Esophagus squamous epithelium (tissue), 4 donors: Measurements from ENCODE around the gene EMC10.

Source experiments
- POLR2A ChIP-seq, 4 donors: fragments of 450-650 bp; IDR thresholded peaks; one replicate each; pipeline ENCODE4 v1.6.1; 2017; ENCODE audit warnings: antibody characterized with exemption in 4 of 4, mild to moderate bottlenecking in 4 of 4, moderate library complexity in 3 of 4
- TF ChIP-seq, protein P1 (sequence below), 6 experiments: fragments of 450-650 bp in 4 of 6; fragments of 200-600 bp in 2 of 6; sonication (generic) in 2 of 6; IDR thresholded peaks; one replicate each; pipeline ENCODE4 v1.5.1; 2016 to 2019; ENCODE audit warnings: antibody characterized with exemption in 6 of 6, mild to moderate bottlenecking in 4 of 6, moderate library complexity in 4 of 6

DNA sequence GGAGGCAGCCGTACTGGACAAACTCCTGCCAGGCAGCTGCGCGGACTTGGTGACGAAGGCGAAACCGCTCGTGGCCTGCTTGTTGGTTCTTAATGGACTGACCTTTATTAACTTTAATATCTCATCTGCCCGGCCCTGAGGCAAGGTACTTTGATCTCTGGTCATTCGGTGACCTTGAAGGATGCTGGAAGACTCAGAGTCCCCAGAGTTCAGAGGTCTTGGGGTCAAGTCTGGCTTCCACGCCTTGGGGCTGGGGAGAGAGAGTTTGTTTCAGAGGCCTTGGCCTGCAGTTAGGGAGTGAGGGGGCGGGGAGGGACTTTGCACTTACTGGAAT is 9.6 kb upstream of the EMC10 start:
- TF ChIP-seq, protein P1, sequence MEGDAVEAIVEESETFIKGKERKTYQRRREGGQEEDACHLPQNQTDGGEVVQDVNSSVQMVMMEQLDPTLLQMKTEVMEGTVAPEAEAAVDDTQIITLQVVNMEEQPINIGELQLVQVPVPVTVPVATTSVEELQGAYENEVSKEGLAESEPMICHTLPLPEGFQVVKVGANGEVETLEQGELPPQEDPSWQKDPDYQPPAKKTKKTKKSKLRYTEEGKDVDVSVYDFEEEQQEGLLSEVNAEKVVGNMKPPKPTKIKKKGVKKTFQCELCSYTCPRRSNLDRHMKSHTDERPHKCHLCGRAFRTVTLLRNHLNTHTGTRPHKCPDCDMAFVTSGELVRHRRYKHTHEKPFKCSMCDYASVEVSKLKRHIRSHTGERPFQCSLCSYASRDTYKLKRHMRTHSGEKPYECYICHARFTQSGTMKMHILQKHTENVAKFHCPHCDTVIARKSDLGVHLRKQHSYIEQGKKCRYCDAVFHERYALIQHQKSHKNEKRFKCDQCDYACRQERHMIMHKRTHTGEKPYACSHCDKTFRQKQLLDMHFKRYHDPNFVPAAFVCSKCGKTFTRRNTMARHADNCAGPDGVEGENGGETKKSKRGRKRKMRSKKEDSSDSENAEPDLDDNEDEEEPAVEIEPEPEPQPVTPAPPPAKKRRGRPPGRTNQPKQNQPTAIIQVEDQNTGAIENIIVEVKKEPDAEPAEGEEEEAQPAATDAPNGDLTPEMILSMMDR (IDR thresholded peaks at IDR 0.05), result no peak
- no peak for TF ChIP-seq POLR2A (IDR thresholded peaks at IDR 0.05)
